ENCODE results near the gene CTBP1. TPM values are rescaled to one million over a fixed set of nuclear protein-coding genes. Genes with fewer than 3 reads are reported as not detected.

CTBP1 gene
- total RNA-seq, 1 experiment from 2014 or later = 153 TPM

DNA sequence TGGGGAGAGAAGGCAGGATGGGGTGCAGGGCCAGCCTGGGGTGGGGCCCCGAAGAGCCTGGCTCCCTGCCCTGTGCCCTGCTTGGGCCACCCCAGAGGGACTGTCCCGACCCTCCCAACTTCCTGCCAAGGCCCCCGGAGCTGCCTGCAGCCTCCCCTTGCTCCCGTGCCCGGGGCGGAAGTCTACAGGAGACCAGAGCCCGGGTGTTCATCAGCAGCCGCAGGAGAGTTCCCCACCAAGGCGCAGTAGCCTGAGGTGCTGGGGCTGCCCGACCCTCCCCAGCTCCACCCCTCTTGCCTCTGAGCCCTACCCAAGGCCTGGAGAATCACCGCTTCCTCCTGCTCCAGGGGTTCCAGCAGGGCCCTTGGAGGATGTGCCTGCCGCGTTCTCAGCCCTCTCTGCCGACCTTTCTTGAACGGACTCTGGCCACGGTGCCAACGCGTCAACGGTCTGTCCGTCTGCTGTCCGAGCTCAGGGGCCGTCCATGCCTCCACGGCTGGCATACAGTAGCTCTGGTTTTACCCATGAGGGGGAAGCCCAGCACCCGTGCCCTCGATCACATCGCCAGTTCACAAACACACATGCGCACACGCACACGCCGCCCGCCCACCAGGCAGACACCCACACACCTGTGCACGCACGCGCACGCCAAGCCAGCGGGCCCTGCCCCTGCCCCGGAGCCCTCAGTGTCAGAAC lies 40.5 kb downstream of the CTBP1 start:
- ChIA-PET POLR2A (ENCODE audit: unreplicated experiment) (no interaction called here), CTCF (no interaction called here)
- no peaks in the 10 kb centered on the region for H3K27me3 ChIP-seq (ENCODE audit: insufficient read depth, low read depth)
- no peaks in the 10 kb centered on the region for H3K4me1 ChIP-seq (replicated peaks; ENCODE audit: insufficient read depth)
- no peak overlapping the region for H3K4me3 ChIP-seq
- H4K20me1 ChIP-seq (ENCODE audit: insufficient read depth) = no peaks in the 10 kb centered on the region; the same call in 1 of the 2 replicates
- BruUV-seq (replicated peaks) = no TSS peak
- no peak for DNase-seq
- no peaks in the 10 kb centered on the region for H3K9me2 ChIP-seq (ENCODE audit: insufficient read depth)
- no peaks in the 10 kb centered on the region; the same call in 1 of the 2 replicates for H3K36me3 ChIP-seq (ENCODE audit: low read depth)
- intact Hi-C loops (cut with micrococcal nuclease; ENCODE audit: unreplicated experiment) = no loop called here
- H3K27ac ChIP-seq = no peak overlapping the region
- H2AFZ ChIP-seq = no peak overlapping the region
- H3K9me3 ChIP-seq (ENCODE audit: insufficient read depth, low read depth) = no peaks in the 10 kb centered on the region
- TF ChIP-seq EZH2 (IDR thresholded peaks at IDR 0.05; ENCODE audit: low read depth) (no peak), CTCF (conservative IDR thresholded peaks at IDR 0.05) (no peak)
- H3F3A ChIP-seq (ENCODE audit: insufficient read depth, low read depth) = no peaks in the 10 kb centered on the region
- no peaks in the 10 kb centered on the region for H3K79me2 ChIP-seq (ENCODE audit: low read depth)
- H3K4me2 ChIP-seq = no peak overlapping the region

- intact Hi-C loops (cut with micrococcal nuclease; ENCODE audit: unreplicated experiment) = no loop called here
- H3K9me2 ChIP-seq (ENCODE audit: insufficient read depth) = no peaks in the 10 kb centered on the region
- no peaks in the 10 kb centered on the region; the same call in 1 of the 2 replicates for H4K20me1 ChIP-seq (ENCODE audit: insufficient read depth)
- no peaks in the 10 kb centered on the region for H3K9me3 ChIP-seq (ENCODE audit: insufficient read depth, low read depth)
- POLR2A ChIA-PET (ENCODE audit: unreplicated experiment) = no interaction called here
- H3K79me2 ChIP-seq (ENCODE audit: low read depth) = no peaks in the 10 kb centered on the region
- TF ChIP-seq EZH2 (IDR thresholded peaks at IDR 0.05; ENCODE audit: low read depth) (no peak), CTCF (conservative IDR thresholded peaks at IDR 0.05) (no peak)
- no peak overlapping the region for H3K27ac ChIP-seq
- no TSS peak for BruUV-seq (replicated peaks)
- CTCF ChIA-PET = no interaction called here
- H3K27me3 ChIP-seq (ENCODE audit: insufficient read depth, low read depth) = no peaks in the 10 kb centered on the region
- no peak overlapping the region for H2AFZ ChIP-seq
- no peak overlapping the region for H3K4me3 ChIP-seq
- H3K36me3 ChIP-seq (ENCODE audit: low read depth) = no peaks in the 10 kb centered on the region; the same call in 1 of the 2 replicates
- H3K4me2 ChIP-seq = no peak overlapping the region
- no peak for DNase-seq
- no peaks in the 10 kb centered on the region for H3F3A ChIP-seq (ENCODE audit: insufficient read depth, low read depth)
- no peaks in the 10 kb centered on the region for H3K4me1 ChIP-seq (replicated peaks; ENCODE audit: insufficient read depth)
Observed at GRCh38 chr4:1207603-1208265, 41.2 kb downstream of the CTBP1 start.

DNA sequence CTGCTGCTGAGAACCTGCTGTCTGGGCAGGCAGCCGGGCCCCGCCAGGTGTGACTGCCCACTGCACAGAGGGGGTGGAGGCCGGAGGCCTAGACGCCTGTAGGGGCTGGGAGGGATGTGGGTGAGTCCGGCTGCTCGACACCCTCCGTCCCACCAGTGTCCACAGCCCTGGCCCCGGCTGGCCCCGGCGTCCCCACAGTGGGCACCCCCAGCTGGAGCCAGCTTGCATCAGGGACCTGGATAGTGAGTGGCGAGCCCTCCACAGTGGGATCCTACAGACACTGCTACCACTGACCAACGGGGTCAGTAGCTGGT lies 41.8 kb downstream of the CTBP1 start:
- Histone ChIP-seq H2AFZ (no peak overlapping the region), H3K9me2 (ENCODE audit: insufficient read depth) (no peaks in the 10 kb centered on the region), H3K4me1 (replicated peaks; ENCODE audit: insufficient read depth) (no peaks in the 10 kb centered on the region), H3K4me3 (no peak overlapping the region), H3K9me3 (ENCODE audit: insufficient read depth, low read depth) (no peaks in the 10 kb centered on the region), H3K79me2 (ENCODE audit: low read depth) (no peaks in the 10 kb centered on the region), H3K27ac (no peak overlapping the region), H3F3A (ENCODE audit: insufficient read depth, low read depth) (no peaks in the 10 kb centered on the region), H3K36me3 (ENCODE audit: low read depth) (no peaks in the 10 kb centered on the region; the same call in 1 of the 2 replicates), H3K4me2 (no peak overlapping the region), H4K20me1 (ENCODE audit: insufficient read depth) (no peaks in the 10 kb centered on the region; the same call in 1 of the 2 replicates), H3K27me3 (ENCODE audit: insufficient read depth, low read depth) (no peaks in the 10 kb centered on the region)
- no peak for TF ChIP-seq EZH2 (IDR thresholded peaks at IDR 0.05; ENCODE audit: low read depth)
- TF ChIP-seq CTCF (conservative IDR thresholded peaks at IDR 0.05) = no peak
- BruUV-seq (replicated peaks) = no TSS peak
- intact Hi-C loops (cut with micrococcal nuclease; ENCODE audit: unreplicated experiment) = no loop called here
- ChIA-PET POLR2A (ENCODE audit: unreplicated experiment) (no interaction called here), CTCF (no interaction called here)
- DNase-seq = no peak
